Hepatocyte (in vitro differentiated cells): ENCODE measurements around the gene RPGRIP1L.

Source experiments
- EZH2 ChIP-seq: fragments of 200-600 bp; sonication (generic); IDR thresholded peaks from 2 replicates; pipeline ENCODE4 v1.6.1; 2016; ENCODE audit warnings: antibody characterized with exemption, mild to moderate bottlenecking, borderline replicate concordance
- EZH2phosphoT487 ChIP-seq: fragments of 200-600 bp; sonication (generic); IDR thresholded peaks from one replicate; pipeline ENCODE4 v1.6.1; 2018; ENCODE audit warnings: antibody characterized with exemption, mild to moderate bottlenecking, low read depth, moderate library complexity; ENCODE audit not compliant: unreplicated experiment, severe bottlenecking
- TF ChIP-seq, protein P1 (sequence below): fragments of 200-600 bp; sonication (generic); IDR thresholded peaks from 2 replicates; pipeline ENCODE4 v1.5.1; 2016; ENCODE audit warnings: antibody characterized with exemption, mild to moderate bottlenecking; ENCODE audit not compliant: poor library complexity

DNA sequence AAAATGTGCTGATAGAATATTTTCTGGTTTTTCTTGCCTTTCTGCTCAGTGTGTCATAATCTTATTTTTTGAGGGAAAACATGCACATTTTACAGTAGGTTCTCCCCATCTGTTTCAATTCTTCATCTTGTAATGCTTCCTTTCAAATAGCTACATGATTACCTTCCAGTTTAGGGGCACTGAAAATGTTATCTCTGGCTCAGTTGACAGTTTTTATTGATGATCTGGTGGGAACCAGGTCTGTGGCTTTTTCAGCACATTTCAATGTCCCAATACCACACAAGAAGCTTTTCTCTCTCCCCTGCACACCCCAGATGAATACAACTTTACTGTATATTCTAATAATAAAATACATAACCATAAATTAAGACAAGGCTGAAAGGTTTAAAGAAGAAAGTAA lies 36.8 kb upstream of the RPGRIP1L start:
- TF ChIP-seq, protein P1, sequence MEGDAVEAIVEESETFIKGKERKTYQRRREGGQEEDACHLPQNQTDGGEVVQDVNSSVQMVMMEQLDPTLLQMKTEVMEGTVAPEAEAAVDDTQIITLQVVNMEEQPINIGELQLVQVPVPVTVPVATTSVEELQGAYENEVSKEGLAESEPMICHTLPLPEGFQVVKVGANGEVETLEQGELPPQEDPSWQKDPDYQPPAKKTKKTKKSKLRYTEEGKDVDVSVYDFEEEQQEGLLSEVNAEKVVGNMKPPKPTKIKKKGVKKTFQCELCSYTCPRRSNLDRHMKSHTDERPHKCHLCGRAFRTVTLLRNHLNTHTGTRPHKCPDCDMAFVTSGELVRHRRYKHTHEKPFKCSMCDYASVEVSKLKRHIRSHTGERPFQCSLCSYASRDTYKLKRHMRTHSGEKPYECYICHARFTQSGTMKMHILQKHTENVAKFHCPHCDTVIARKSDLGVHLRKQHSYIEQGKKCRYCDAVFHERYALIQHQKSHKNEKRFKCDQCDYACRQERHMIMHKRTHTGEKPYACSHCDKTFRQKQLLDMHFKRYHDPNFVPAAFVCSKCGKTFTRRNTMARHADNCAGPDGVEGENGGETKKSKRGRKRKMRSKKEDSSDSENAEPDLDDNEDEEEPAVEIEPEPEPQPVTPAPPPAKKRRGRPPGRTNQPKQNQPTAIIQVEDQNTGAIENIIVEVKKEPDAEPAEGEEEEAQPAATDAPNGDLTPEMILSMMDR, result no peak
- TF ChIP-seq EZH2 (no peak), EZH2phosphoT487 (no peak)
